Measurements from ENCODE around the gene CFAP73. TPM values are rescaled to one million over a fixed set of nuclear protein-coding genes. Genes with fewer than 3 reads are reported as not detected.

Gene CFAP73
- total RNA-seq, 2 experiments from 2014 or later = 1.7 to 1.9 TPM

DNA sequence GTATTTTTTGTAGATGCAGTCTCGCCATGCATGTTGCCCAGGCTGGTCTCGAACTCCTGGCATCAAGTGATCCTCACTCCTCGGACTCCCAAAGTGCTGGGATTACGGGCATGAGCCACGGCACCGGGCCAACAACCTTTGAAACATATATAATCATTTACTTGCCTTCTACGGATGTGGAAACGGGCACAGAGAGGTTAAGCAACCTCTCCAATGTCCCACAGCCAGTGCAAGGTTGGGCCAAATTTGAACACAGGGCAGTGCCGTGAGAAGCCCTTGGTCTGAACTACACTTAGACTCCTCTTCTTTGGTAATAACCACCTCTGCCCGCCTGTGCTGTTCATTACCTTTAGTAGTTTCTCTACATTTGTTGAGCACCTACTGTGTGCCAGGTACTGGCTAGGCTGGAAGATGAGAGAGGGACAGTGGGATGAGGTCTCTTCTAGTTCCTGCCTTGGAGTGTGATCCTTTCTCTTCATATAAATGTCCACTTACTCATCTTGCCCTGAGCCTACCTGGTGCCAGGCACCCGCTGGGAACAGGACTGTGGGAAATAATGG, 33.6 kb downstream of the CFAP73 start:
- no peaks in the 10 kb centered on the region for H3K9me3 Mint-ChIP-seq
- TF ChIP-seq, protein P1, sequence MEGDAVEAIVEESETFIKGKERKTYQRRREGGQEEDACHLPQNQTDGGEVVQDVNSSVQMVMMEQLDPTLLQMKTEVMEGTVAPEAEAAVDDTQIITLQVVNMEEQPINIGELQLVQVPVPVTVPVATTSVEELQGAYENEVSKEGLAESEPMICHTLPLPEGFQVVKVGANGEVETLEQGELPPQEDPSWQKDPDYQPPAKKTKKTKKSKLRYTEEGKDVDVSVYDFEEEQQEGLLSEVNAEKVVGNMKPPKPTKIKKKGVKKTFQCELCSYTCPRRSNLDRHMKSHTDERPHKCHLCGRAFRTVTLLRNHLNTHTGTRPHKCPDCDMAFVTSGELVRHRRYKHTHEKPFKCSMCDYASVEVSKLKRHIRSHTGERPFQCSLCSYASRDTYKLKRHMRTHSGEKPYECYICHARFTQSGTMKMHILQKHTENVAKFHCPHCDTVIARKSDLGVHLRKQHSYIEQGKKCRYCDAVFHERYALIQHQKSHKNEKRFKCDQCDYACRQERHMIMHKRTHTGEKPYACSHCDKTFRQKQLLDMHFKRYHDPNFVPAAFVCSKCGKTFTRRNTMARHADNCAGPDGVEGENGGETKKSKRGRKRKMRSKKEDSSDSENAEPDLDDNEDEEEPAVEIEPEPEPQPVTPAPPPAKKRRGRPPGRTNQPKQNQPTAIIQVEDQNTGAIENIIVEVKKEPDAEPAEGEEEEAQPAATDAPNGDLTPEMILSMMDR (IDR thresholded peaks at IDR 0.05) = no peak
- CTCF ChIA-PET = interaction anchor here (1.3 to 4.6 kb wide), 2 partner anchors 10 to 29 kb away, joined by 3 to 36 read pairs; no protein-coding TSS in a partner anchor
- intact Hi-C loops (cut with micrococcal nuclease) = no loop called here
- ATAC-seq = no peak
- POLR2A ChIA-PET = interaction anchor here (2.7 kb wide), 1 partner anchor 9 kb away, joined by 8 read pairs; no protein-coding TSS in a partner anchor
- peaks cover 47% of the 10 kb centered on the region for H3K36me3 Mint-ChIP-seq (ENCODE audit: low read depth)
- no peak for DNase-seq
- H3K4me1 Mint-ChIP-seq (ENCODE audit: low read depth) = peaks cover 32% of the 10 kb centered on the region
- peak overlapping the region; percentile 75 for H3K27ac Mint-ChIP-seq
- H3K27me3 Mint-ChIP-seq = no peaks in the 10 kb centered on the region
- peak overlapping the region; percentile 97 for H3K4me3 Mint-ChIP-seq

DNA sequence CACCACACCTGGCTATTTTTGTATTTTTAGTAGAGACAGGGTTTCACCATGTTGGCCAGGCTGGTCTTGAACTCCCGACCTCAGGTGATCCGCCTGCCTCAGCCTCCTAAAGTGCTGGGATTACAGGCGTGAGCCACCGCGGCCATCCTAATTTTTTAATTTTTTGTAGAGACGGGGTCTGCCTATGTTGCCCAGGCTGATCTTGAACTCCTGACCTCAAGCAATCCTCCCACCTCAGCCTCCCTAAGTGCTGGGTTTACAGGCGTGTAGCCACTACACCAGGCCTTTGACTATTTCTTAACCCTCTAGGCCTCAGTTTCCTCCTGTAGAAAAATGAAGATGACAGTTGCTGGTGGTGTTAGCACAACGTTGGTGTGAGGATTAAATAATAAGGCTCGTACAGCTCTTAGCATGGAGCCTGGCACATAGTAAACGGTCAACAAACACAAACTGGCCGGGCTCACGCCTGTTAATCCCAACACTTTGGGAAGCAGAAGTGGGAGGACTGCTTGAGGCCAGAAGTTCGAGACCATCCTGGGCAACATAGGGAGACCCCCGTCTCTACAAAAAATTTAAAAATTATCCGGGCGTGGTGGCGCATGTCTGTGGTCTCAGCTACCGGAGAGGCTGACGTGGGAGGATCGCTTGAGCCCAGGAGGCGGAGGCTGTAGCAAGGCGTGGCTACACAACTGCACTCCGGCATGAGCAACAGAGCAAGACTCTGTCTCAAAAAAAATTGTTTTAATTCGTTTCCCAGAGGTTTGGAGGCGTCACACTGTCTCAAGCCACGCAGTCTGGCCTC, 34.8 kb downstream of the CFAP73 start:
- peak; percentile 77 for ATAC-seq
- POLR2A ChIA-PET = interaction anchor here (0.6 to 3.2 kb wide), 11 partner anchors 10 to 185 kb away, joined by 3 to 17 read pairs (median 5); partner anchors contain the start of gene TPCN1

GRCh38 chr12:113184900-113185179, 35.3 kb downstream of the CFAP73 start:
- peak overlapping the region; percentile 97 for H3K27ac Mint-ChIP-seq
- TF ChIP-seq, protein P1 (IDR thresholded peaks at IDR 0.05) = no peak
- CTCF ChIA-PET = interaction anchor here (1.4 to 4.6 kb wide), 4 partner anchors 8 to 48 kb away, joined by 4 to 36 read pairs (median 10); no protein-coding TSS in a partner anchor
- DNase-seq (peak; percentile 93), ATAC-seq (peak; percentile 86)
- no peaks in the 10 kb centered on the region for H3K9me3 Mint-ChIP-seq
- intact Hi-C loops (cut with micrococcal nuclease) = no loop called here
- H3K36me3 Mint-ChIP-seq (ENCODE audit: low read depth) = peaks cover 36% of the 10 kb centered on the region
- peaks cover 36% of the 10 kb centered on the region for H3K4me1 Mint-ChIP-seq (ENCODE audit: low read depth)
- peak overlapping the region; percentile 97 for H3K4me3 Mint-ChIP-seq
- no peaks in the 10 kb centered on the region for H3K27me3 Mint-ChIP-seq
- POLR2A ChIA-PET = interaction anchor here (0.7 to 3.2 kb wide), 14 partner anchors 11 to 207 kb away, joined by 3 to 17 read pairs (median 5); partner anchors contain the start of genes OAS2 and TPCN1

More for the DNA sequence above, 34.8 kb downstream of the CFAP73 start:
- no peaks in the 10 kb centered on the region for H3K9me3 Mint-ChIP-seq
- H3K36me3 Mint-ChIP-seq (ENCODE audit: low read depth) = peaks cover 39% of the 10 kb centered on the region
- TF ChIP-seq, protein P1 (IDR thresholded peaks at IDR 0.05) = no peak
- H3K4me1 Mint-ChIP-seq (ENCODE audit: low read depth) = peaks cover 34% of the 10 kb centered on the region
- CTCF ChIA-PET = interaction anchor here (1.3 to 4.6 kb wide), 4 partner anchors 8 to 49 kb away, joined by 3 to 36 read pairs (median 4); no protein-coding TSS in a partner anchor
- DNase-seq = peak; percentile 89
- H3K27me3 Mint-ChIP-seq = no peaks in the 10 kb centered on the region
- intact Hi-C loops (cut with micrococcal nuclease) = no loop called here
- H3K4me3 Mint-ChIP-seq = peak overlapping the region; percentile 97
- H3K27ac Mint-ChIP-seq = peak overlapping the region; percentile 97

- Mint-ChIP-seq H3K36me3 (ENCODE audit: low read depth) (peaks cover 31% of the 10 kb centered on the region), H3K4me3 (peak within 1 kb of the TSS; percentile 97), H3K27me3 (no peaks in the 10 kb centered on the region), H3K9me3 (no peaks in the 10 kb centered on the region), H3K4me1 (ENCODE audit: low read depth) (peaks cover 36% of the 10 kb centered on the region), H3K27ac (peak within 1 kb of the TSS; percentile 97)
- DNase-seq (peak; percentile 82), ATAC-seq (peak; percentile 57)
- TF ChIP-seq, protein P1 (IDR thresholded peaks at IDR 0.05) = no peak
- POLR2A ChIA-PET = interaction anchor here (0.7 to 3.2 kb wide), 14 partner anchors 10 to 207 kb away, joined by 3 to 17 read pairs (median 5); partner anchors contain the start of genes OAS2 and TPCN1
- CTCF ChIA-PET = interaction anchor here (0.8 to 4.6 kb wide), 5 partner anchors 9 to 48 kb away, joined by 3 to 36 read pairs (median 4); no protein-coding TSS in a partner anchor
- intact Hi-C loops (cut with micrococcal nuclease) = no loop called here
Measured at GRCh38 chr12:113185180-113186032, 35.9 kb downstream of the CFAP73 start, which contains the start of the genes DDX54 and RITA1. DDX54 (minus strand) TSS chr12:113185478; CDS start chr12:113185451, 27 bp downstream. RITA1 (plus strand) TSS chr12:113185721; CDS start chr12:113186747, 1,026 bp downstream.
